Urothelium cell line (cell line): Measurements from ENCODE around the gene ARHGAP15.

Experiments
- DNase-seq: peaks from one replicate; pipeline ENCODE4 v3.0.0; 2011; ENCODE audit warnings: low spot score, mixed read lengths
- FAIRE-seq: peaks from 2 replicates; lab custom pipeline; 2011; peaks lifted over from hg19 to GRCh38; lab: Jason Lieb, UNC

ARHGAP15 gene

DNA sequence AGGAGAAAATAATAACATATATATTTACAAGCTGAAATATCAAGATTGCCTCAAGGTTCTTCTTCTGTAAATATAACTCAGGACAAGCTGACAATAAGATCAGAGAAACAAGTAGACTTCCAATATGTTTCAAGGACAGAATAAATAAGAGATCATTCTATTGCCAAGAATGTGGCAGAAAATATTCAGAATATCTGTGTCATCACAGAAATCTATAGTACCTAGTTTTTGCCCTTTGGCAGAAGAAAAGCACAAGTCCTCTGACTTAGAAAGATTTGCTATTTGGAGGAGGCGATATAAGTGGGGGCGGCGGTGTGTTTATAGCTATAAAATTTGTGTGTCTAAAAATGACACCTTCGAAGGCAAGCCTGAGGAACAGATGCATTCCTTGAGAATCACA lies 34.3 kb downstream of the ARHGAP15 start:
- DNase-seq (no peak), FAIRE-seq (no peak)

- DNase-seq (no peak), FAIRE-seq (no peak)
Observed at GRCh38 chr2:143165291-143165690, 36.1 kb downstream of the ARHGAP15 start.

- FAIRE-seq (no peak), DNase-seq (no peak)
Observed at GRCh38 chr2:143169105-143169504, 39.9 kb downstream of the ARHGAP15 start.

- FAIRE-seq, result no peak
- peak; percentile 17 for DNase-seq
Observed at GRCh38 chr2:143171817-143172216, 42.6 kb downstream of the ARHGAP15 start.

DNA sequence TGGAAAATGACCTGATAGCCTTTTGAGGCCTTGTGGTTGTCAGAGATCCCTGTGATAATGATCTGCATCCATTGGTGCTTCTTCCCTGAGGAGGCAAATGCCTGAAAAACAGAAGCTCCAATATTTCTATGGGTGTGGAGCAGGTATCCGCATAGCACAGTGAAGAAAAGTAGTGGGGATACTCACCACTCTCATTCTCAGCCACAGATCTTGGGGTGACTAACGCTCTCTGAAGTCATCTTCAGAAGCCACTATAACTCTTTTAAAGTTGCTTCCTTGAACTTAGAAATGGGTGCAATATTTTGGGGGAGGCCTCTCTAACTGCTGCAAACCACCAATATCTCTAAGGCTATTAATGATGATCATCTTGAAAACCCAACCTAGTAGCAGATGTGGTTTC lies 46.2 kb downstream of the ARHGAP15 start:
- no peak for DNase-seq
- FAIRE-seq, result no peak

DNA sequence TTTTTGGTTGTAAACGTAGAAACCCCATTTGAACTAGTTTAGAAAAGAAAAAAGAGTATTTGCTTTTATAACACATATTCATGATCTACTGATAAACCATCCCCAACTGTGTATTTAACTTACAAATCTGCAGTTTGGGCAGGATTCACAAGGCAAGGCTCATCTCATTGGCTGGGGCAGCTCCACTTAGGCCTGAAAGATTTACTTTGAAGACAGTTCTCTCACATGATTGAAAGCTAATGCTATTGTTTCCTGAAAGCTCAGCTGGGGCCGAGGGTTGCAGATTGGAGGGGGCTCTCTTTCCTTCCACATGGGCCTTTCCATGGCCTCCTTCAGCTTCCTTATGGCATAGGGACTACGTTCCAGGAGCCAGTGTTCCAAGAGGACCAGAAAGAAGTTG lies 47.4 kb downstream of the ARHGAP15 start:
- FAIRE-seq (no peak), DNase-seq (no peak)

GRCh38 chr2:143177096-143177786 lies 48.0 kb downstream of the ARHGAP15 start:
- no peak for FAIRE-seq
- DNase-seq, result no peak

DNA sequence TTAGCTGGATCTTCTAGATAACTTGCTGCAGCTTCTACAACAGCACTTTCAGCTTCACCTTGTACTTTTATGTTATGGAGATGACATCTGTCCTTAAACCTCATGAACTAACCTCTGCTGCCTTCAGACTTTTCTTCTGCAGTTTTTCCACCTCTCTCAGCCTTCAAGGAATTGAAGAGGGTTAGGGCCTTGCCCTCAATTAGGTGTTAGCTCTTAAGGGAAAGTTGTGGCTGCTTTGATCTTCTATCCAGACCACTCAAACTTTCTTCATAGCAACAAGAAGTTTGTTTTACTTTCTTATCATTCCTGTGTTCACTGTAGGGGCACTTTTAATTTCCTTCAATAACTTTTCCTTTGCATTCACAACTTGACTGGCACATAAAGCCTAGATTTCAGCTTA lies 52.3 kb downstream of the ARHGAP15 start:
- FAIRE-seq (no peak), DNase-seq (no peak)

DNA sequence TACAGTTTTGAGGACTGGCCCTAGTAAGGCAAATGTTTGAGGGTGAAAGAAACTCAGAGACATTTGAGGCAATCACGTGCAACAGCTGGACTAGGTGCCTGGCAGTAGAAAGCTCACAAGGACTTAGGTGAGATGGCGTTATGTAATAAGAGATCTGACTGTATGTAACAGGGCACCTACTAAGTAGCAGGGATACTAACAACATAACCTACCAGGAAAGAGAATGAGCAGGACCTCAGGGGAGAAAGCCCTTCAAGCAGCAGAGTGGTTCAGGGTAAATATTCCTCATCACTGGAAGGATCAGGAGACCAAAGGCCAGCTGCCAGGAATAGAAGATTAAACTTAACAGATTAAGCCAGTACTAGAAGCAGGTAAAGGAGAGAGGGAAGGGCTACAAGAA lies 53.4 kb downstream of the ARHGAP15 start:
- DNase-seq (no peak), FAIRE-seq (no peak)

DNA sequence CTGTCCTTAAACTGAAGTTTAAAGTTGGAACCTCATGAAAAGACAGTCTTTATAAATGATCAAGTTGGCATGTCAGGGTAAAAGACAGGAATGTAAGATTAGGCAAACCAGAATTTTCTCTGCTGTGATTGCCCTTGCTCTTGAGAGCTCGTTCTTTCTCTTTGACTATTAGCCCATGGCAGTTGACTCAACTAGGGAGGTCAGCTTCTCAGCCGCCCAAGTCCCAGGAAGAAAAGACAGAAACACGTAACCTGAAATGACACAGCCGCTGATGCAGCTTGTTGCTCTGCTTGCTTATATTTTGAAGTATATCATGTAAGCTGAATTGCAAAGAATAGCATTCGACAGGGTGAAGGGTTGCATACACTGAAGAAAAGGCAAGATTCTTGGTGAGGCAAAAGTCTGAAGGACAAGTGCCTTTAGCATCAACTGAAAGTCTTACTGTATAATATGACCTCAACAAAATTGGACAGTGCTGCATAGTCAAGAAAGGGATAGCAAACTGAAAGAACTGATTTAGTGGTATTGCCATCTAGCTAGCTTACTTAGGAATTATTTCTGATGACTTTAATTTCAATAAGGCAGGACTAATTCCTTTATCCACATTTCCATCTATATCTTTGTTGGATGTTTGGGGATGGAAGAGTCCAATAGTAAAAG lies 54.7 kb downstream of the ARHGAP15 start:
- DNase-seq, result no peak
- no peak for FAIRE-seq

DNA sequence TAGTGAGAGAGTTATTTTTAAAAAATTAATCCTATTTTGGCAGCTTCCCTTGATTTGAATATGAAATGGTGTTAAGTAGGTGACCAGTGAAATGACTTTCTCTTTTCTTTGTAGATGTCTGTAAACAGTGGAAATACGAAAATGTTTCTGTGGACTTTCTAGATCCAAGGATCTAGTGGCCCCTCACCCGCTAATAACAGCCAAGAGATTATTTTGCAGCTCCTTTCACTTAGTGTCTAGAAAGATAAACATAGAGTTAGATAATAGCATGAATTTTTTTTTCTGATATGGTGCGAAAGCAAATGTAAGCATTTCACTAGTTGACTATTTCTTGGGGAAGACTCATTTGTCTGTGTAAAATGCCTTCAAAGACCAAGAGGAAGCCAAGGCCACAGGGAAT lies 57.7 kb downstream of the ARHGAP15 start:
- DNase-seq, result no peak
- no peak for FAIRE-seq

DNA sequence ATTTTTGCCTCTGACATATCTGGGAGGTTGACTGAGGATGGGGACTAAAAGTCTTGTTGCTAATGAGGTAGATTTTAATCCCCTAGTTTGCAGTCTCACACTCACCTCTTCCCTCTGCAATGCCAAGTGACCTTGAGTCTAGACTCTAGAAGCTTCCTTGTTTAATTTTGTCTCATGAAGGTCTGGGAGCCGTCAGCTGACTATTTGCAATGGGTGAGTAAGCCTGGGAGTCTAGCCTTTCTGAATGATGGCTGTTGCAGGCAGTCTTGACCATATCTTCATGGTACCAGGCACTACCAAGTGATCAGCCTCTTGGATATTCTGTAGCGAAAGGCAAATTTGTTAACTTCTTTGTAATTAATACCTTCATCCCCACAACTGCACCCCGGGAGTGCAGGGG lies 61.2 kb downstream of the ARHGAP15 start:
- FAIRE-seq, result no peak
- no peak for DNase-seq

- FAIRE-seq (no peak), DNase-seq (no peak)
Observed at GRCh38 chr2:143192106-143192505, 62.9 kb downstream of the ARHGAP15 start.

GRCh38 chr2:143192716-143193115 lies 63.5 kb downstream of the ARHGAP15 start:
- FAIRE-seq, result no peak
- no peak for DNase-seq

GRCh38 chr2:143193121-143193520 lies 63.9 kb downstream of the ARHGAP15 start:
- no peak for DNase-seq
- no peak for FAIRE-seq

DNA sequence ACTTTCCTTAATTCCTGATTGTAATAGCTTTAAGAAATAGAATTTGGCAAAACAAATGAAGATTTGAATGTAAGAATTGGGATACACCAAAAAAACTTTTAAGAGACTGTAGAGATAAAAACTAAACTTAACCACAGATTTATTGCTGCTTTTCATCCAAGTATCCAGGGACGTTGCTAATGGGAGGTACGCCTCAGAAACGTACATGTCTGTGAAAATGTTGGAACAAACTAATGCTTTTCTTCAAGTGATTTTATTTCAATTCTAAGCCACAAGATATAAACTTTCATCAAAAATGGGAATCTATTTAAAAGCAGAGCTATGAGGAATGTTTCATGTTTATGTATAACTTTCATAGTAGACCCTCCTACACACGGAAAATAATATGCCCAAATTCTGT lies 66.3 kb downstream of the ARHGAP15 start:
- FAIRE-seq, result no peak
- DNase-seq, result no peak

DNA sequence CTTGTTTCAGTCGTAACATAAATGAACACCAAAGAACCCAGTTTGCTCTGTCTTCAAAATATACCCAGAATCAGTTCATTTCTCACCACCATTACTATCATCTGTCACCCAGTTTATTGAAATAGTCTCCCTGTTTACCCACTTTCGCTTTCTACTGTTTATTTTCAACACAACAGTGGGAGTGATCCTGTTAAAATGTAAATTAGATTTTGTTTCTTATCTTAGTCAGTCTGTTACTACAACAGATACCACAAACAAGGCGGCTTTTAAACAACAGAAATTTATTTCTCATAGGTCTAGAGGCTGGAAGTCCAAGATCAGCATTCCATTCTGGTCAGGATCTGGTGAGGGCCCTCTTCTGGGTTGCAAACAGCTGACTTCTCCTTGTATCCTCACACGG lies 74.8 kb downstream of the ARHGAP15 start:
- DNase-seq (no peak), FAIRE-seq (no peak)

DNA sequence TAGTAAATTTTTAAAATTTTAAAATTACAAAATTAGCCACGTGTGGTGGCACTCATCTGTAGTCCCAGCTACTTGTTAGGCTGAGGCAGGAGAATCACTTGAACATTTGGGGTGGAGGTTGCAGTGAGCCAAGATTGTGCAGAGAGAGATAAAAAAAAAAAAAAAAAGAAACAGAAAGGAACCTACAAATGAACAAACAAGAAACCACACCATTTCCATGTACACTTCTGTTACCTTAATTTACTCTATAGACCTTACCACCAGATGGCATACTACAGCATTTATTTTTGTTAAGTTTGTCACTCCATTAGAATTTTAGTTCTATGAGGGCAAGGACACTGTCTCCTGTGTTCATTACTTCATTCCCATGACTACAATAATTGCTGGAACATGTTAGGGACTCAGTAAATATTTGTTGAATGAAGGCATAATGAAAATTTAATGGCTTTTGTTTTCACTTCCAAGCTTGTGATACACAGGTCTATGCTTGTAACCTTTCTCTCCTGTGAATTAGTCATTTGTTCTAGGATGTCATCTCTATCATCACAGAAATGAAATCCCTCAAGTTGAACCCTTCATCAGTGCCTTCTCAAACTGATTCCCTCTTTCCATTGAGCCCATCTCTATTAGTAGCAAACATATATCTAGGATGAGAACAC lies 76.0 kb downstream of the ARHGAP15 start:
- no peak for DNase-seq

GRCh38 chr2:143209570-143210445 lies 80.6 kb downstream of the ARHGAP15 start:
- no peak for DNase-seq
- FAIRE-seq, result no peak

More for the DNA sequence above, 76.0 kb downstream of the ARHGAP15 start:
- no peak for FAIRE-seq

- FAIRE-seq, result no peak
- no peak for DNase-seq
Observed at GRCh38 chr2:143210446-143210819, 81.2 kb downstream of the ARHGAP15 start.

GRCh38 chr2:143217512-143218115 lies 88.4 kb downstream of the ARHGAP15 start:
- DNase-seq (no peak), FAIRE-seq (no peak)
